Fibroblast of upper back skin (primary cell): ENCODE data around the gene ZC3H13.

ENCODE experiments used
- DNase-seq: peaks from one replicate; pipeline ENCODE4 v3.0.0-alpha.2; 2013

The ZC3H13 gene, protein sequence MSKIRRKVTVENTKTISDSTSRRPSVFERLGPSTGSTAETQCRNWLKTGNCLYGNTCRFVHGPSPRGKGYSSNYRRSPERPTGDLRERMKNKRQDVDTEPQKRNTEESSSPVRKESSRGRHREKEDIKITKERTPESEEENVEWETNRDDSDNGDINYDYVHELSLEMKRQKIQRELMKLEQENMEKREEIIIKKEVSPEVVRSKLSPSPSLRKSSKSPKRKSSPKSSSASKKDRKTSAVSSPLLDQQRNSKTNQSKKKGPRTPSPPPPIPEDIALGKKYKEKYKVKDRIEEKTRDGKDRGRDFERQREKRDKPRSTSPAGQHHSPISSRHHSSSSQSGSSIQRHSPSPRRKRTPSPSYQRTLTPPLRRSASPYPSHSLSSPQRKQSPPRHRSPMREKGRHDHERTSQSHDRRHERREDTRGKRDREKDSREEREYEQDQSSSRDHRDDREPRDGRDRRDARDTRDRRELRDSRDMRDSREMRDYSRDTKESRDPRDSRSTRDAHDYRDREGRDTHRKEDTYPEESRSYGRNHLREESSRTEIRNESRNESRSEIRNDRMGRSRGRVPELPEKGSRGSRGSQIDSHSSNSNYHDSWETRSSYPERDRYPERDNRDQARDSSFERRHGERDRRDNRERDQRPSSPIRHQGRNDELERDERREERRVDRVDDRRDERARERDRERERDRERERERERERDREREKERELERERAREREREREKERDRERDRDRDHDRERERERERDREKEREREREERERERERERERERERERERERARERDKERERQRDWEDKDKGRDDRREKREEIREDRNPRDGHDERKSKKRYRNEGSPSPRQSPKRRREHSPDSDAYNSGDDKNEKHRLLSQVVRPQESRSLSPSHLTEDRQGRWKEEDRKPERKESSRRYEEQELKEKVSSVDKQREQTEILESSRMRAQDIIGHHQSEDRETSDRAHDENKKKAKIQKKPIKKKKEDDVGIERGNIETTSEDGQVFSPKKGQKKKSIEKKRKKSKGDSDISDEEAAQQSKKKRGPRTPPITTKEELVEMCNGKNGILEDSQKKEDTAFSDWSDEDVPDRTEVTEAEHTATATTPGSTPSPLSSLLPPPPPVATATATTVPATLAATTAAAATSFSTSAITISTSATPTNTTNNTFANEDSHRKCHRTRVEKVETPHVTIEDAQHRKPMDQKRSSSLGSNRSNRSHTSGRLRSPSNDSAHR (N-terminal part only)

DNA sequence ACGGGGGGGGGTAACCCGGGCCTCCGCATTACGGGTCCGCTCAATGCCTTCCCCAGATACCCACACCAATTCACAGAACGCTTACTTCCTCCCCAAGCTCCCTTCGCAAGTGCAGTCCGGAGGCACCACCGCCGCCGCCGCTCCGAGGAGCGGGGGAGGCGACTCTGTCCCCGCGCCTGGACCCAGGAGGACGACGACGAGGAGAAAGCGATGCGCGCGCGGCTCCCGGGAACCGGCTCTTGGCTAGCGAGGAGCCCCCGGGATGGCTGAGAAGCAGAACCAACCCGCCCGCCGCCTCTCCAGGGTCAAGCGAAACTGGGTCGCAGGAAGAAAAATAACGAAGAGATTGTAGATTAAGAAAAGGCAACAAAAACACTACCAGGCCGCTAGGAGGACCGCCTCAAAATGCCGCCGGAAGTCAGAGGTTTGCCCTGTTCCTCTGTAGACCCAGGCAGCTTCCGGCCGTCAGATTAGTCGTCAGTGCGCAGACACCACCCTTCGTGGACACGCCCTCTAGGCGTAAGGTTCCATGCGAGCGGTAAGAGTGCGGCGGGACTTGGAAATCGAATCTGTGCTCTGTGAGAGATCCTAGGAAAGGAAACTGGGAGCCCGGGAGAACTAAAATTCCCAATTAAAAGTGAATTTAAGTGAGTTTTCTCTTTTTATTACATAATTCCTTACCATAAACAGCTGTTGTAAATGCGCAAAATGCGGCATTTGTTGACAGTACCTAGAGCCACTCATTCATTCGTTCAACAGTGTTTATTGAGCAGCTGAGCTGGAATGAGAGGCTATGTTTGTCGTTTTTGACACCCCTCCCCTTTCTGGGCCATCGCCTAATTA lies at the start of gene ZC3H13:
ZC3H13 (minus strand) TSS at position 428 of the 843 bp plus-strand sequence. CDS start 7,239 bp downstream, outside the sequence.
- peak; percentile 95 for DNase-seq

DNA sequence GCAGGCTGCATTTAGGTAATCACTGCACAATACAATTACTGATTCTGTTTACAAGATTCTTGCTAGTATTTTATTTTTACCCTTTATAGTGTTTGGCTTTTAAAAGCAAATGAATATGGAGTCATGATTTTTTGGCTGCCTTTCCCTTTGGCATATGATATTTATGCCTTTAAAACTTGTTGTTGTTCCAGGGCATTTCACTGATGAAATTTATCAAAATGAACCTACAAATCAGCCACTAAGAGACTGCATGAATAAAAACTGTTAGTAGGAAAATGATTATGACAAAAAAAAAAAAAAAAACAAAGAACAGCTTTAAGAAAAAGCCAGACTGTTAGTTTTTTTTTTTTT lies 49.7 kb upstream of the ZC3H13 start:
- no peak for DNase-seq

DNA sequence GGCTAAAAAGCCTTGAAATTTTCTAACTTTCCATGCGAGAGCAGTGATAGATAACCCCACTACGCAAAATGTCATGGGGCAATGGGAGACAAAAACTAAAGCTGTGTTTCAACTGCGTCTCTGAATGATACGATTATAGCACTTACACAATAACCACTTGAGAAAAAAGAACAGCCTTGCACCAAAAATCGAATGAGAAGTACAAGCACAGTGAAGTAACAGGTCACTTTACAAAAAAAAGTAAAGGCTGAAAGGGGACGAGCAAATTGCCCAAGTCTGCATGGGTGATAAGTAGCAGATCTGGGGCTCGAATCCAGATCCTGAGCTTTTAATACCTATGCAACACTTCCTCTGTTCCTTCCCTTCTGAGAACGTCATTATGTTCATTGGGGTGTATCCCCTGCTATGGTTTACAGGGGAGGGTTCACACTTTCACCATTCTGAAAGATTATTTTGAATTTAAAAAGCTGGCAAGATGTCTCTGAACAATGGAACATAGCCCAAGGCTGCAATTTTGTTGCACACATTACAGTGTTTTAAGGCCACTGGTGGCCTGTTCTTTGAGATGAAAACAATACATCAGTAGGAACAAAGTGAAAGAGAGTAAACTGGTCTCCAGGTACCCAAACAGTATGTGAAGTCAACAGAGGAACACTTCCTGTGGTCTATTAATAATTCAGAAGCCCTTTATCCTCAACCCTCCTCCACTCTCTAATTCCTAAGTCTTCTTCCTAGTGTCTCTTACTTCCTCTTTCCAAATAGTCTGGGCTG lies 49.1 kb upstream of the ZC3H13 start:
- DNase-seq: no peak

DNA sequence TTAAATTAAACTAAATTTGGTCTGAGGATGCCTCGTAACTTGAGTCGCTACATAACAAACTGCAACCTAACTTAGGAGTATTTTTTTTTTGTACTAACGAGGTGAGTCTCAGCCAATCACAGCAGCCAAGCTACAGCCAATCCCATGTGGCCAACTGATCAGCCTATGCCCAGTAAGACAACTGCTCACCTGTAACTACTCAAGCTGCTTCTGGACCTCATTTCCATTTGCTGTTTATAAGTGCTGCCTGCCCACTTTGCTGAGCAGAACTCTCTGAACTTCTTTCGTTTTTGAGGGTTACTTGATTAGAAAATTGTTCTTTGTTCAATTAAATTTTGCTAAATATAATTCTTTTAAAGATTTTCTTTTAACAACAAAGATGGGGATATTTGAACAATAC lies 48.5 kb upstream of the ZC3H13 start:
- no peak for DNase-seq

DNA sequence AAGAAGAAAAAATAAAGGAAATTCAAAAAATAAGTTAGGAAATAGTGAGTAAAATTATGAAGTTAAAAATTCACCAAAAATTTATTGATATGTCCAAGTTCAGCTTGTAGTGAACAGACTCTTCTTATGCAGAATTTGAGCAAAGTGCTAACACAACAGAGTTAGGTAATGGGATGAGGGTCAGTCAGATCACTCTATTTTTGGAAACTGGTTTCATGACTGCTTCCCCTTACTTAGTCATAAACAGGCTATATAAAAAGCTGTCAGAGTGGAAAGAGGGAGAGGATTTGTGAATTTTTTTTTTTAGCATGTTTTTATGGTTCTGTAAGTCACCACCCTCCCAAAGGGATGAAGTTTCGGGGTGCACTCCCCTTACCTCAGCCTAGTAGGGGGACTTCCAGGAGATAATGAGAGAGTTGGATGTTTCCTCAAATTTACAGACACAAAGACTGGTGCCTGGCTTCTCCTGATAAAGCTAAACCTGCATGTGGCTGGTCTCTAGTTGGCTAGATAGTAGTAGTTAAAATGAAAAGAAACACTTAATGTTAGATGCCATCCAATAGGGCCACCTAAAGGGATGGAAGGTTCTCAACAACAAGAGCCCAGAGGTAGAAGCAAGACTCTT lies 47.8 kb upstream of the ZC3H13 start:
- DNase-seq: peak; percentile 9

DNA sequence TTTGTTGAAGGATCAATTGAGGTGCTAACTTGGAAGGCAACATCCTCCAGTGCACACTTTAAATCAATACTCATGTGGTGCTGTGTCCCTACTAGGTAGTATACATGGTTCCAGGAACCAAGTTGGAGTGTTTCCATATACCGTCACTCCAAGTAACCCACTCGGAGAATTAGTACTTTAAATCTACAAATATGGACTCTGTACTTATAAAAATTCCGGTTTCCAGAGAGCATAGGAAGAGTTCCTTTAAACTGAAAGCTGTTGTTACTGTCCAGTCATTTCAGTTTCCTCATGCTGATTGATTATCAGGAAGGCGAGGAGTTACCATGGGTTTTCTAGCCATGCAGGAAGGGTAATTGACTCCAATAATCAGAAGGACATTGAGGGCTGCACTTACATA lies 45.1 kb upstream of the ZC3H13 start:
- no peak for DNase-seq

DNA sequence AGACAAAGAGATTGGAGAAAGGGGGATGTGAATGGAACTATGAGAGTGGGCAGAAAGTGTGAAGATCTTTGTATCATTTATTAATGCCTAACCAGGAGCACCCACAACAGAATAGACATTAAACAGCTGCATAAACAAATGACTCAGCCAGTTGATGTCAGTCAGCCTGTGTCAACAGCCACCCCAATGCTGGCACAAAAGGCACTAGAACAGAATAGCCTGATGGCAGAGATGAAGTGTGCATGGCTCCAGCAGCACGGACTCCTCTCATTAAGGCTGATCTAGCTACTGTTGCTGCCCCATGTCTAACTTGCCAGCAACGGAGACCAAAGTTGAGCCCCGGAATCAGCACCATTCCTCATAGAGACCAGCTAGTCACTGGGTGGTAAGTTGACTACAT lies 44.5 kb upstream of the ZC3H13 start:
- no peak for DNase-seq

DNA sequence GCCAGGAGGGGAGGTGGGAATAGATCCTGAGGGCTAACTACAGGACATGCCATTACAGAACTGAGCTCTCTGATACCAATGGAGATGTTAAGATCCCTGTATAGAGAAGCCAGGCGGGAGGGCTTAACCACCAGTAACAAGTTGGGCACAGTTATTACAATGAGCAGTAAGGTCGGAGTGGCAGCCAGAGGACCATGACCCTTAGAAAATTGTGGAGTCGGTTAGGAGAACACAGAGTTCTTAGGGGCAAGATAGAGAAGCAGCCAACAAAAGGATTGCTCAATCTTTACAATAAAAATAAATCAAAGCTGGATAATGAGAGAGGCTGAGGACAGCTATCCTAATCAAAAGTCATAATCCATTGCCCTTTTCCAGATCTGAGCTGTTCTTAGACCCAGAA lies 41.9 kb upstream of the ZC3H13 start:
- no peak for DNase-seq

DNA sequence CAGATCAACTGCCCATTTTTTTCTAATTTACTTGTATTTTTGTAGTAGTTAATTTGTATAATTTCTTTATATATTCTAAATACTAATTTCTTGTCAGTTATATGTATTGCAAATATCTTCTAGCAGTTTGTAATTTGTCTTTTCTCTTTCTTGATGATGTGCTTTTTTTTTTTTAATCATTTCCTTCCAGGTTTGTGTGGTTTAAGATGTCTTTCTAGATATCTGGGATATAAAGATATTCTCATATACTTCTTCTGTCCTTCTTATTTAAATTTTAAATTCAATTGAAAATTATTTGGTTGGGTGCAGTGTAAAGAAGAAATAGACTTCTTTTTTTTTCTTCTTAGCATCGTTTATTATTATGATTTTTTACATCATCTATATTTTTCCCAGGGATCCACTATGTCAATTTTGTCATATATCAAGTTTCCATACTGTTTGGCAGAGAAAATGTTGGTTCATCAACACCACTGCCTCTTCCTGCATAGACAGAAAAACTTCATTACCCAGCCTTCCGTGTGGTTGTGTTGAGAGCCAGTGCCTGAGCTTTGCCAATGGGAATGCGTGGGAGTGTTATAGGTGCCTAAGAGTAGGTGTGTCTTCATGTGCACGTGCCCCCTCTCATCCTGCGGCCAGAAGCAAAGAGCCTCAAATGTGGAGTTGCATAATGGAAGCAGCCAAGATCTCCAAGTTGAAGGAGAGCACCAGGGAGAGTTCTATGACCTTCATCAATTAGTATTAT lies 36.4 kb upstream of the ZC3H13 start:
- no peak for DNase-seq

DNA sequence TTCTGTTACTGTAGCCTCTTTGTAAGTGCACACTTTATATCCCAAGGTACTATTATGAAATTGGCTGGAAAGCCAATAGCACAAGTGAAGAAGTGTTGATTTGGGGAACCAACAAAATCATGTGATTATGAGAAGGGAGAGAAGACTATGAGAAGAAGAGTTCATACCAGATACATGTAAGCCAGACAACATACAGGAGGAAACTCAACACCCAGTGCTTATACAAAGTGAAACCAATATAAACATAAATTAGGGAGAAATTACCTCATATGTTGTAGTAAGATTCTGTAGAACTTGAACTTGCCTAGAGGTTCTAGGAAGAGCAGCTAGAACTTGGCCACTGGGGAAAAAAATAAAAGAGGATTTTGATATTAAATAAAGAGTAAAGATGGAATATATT lies 34.9 kb upstream of the ZC3H13 start:
- no peak for DNase-seq

DNA sequence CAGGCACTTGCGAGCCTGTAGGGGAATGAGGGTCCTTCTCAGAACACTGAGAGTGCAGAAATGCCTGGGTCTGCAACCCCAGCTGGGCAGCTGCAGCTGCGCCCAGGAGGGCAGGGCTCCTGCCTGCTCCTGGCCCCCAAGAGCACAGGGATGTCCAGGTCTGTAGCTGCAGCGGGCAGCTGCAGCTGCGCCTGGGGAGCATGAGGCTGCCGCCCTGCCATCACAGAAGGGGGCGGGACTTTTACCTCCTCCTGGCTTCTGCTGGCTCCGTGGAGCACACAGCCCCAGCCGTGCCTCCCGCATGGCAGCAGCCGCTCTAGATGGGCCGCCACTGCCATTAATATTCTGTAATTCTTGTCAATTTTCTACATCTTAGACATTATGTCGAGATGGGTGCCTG lies 34.4 kb upstream of the ZC3H13 start:
- DNase-seq: no peak

DNA sequence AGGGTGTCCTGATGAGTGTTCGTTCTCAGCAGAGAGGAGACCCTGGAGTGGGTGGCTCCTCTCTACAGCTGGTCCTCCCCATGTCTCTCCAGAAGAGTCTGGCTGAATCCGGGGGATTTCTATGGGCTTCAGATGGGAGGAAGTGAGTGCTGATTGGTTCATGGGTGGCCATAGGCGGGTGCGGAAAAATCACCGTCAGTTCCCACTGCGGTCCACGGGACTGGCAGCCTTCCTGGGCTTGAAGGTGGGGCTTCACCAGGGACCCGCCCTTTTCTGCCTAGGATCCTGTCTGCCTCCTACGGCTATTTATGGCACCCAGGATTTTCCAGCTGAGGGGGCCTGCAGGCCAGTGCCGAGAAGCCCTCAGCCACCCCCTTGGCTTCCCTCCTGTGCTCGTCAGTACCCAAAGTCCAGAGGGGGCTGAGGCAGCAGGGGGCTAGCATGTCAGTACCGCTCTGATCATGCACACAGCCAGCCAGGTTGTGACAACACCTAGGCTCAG lies 33.9 kb upstream of the ZC3H13 start:
- DNase-seq: no peak

DNA sequence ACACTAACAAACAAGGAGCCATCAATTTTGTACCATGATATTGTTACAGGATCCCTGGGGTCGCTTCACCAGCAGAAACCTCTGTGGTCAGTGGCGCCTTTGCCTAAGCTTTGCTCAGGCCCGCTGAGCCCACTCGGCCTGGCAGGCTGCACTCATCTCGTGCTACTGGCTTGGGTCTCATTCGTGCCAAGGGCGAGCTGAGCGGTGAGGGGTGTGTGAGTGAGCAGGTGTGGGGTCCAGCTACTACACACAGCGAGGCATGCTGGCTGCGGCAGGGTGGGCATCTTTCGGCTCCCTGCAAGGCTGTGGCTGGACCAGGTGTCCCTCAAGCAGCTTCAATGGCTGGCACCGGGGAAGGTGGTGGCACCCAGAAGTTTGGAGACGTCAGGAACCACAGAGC lies 33.2 kb upstream of the ZC3H13 start:
- no peak for DNase-seq

DNA sequence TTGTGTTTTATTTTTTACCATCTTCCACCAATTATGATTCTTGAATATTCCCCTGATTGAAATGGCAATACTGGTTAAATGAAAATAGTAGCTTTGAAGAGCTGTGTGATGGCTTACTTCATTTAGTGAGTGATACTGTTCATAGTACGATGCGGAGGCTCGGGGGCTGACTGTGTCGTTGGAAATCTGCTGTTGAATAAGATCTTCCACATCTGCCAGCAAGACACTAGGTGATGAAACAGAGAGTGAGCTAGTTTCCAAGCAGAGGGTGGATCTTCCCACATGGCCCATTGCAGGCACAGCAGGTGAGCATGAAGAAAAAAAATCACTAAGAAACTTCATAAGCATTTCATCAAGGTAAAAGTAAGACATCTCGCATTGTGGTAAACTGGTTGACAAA lies 29.8 kb upstream of the ZC3H13 start:
- no peak for DNase-seq

DNA sequence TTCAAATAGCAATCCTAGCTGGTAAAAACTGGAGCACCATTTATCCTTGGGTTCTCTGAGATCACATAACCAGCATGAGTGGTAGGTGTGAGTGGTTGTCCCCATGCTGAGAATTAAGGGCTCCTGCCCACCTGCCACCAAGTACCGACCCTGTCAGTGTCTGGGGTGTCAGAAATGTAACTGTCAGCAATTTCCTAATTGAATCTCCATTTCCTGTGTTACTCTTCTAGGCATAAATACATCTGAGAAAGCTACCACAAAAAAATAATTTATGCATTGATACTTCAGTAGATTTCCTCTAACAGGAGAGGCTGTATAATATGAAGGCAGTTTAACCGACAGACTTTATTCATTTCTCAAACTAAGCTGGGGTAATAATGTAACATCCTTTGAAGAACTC lies 27.2 kb upstream of the ZC3H13 start:
- no peak for DNase-seq

DNA sequence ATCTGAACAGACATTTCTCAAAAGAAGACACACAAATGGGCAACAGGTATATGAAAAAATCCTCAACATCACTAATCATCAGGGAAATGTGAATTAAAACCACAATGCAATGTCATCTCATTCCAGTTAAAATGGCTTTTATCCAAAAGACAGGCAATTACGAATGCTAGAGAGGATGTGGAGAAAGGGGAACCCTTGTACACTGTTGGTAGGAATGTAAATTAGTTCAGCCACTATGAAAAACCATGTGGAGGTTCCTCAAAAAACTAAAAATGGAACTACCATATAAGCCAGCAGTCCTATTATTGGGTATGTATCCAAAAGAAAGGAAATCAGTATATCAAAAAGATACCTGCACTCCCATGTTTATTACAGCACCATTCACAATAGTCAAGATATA lies 24.7 kb upstream of the ZC3H13 start:
- DNase-seq: peak; percentile 3

DNA sequence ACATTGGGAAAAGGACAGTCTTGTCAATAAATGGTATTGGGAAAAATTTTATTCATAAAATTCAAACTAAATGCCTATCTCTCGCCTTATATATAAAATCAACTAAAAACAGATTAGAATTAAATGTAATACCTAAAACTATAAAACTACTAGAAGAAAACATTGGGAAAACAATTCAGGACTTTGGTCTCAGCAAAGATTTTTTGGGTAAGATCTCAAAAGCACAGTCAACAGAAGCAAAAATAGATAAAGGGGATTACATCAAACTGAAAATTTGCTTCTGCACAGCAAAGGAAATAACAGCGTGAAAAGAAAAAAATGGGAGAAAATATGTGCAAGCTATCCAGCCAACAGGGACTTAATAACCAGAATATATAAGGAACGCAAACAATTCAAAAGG lies 24.3 kb upstream of the ZC3H13 start:
- no peak for DNase-seq

DNA sequence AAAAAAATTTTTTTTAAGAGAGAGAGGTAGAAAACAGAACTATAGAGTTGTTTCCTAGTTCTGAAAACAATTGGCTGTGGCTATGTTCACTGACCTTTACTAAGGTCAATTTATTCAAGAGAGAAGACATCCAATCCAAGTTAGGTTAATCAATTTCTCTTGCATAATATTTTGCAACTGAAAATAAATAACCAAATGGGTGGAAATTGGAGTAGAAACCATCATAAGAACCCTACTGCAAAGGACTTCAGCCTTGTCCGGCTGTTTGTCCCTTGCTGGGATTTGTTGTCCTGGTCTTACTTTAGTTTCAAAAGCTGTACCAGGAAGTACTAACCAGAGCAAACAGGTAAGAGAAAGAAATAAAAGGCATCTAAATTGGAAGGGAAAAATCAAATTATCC lies 23.3 kb upstream of the ZC3H13 start:
- DNase-seq: no peak

DNA sequence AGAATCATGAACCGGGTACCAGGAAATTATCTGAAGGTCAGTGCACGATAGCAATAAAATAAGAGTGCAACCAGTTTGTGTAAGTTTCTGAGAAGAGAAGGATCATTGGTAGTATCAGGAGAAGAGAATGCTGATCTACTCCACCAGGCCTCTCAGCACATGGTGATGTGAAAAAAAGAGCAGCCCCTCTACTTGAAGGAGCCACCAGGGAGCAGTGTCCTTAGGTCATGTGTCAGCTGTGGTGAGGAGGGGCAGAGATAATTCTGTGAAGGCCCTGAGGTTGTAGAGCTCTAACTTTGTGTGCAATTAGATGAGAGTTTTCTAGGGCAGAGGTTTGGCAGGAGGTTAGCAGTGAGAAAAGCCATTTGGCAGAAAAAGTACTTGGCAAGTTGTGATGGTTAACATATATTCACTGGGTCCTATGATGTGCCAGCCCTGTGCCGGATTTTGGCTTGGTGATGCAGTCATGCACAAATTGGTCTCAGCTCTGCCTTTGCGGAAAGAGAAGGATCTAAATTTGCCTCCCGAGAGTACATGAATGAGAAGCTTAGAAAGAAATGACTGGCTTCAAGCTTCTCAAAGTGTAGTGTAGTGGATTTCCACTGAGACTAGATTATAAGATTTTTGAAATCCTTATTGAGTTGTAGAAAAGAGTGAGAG lies 19.2 kb upstream of the ZC3H13 start:
- no peak for DNase-seq

DNA sequence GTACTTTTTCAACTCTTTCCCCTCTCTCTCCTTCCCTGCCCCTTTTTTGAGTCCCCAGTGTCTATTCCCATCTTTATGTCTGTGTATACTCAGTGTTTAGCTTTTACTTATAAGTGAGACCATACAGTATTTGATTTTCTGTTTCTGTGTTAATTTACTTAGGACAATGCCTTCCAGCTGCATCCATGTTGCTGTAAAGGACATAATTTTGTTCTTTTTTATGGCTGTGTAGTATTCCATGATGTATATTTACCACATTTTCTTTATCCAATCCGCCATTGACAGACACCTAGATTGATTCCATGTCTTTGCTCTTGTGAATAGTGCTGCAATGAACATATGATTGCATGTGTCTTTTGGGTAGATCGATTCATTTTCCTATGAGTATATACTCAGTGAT lies 10.7 kb upstream of the ZC3H13 start:
- no peak for DNase-seq
